HG03280 (cell line): ENCODE results near the gene NUCKS1.

Experiments used
- ATAC-seq: cut with Tn5 transposase; IDR thresholded peaks from one replicate; pipeline ENCODE4 v1.9.1; 2021; ENCODE audit warnings: mild to moderate bottlenecking, moderate library complexity; ENCODE audit not compliant: unreplicated experiment

Gene NUCKS1

DNA sequence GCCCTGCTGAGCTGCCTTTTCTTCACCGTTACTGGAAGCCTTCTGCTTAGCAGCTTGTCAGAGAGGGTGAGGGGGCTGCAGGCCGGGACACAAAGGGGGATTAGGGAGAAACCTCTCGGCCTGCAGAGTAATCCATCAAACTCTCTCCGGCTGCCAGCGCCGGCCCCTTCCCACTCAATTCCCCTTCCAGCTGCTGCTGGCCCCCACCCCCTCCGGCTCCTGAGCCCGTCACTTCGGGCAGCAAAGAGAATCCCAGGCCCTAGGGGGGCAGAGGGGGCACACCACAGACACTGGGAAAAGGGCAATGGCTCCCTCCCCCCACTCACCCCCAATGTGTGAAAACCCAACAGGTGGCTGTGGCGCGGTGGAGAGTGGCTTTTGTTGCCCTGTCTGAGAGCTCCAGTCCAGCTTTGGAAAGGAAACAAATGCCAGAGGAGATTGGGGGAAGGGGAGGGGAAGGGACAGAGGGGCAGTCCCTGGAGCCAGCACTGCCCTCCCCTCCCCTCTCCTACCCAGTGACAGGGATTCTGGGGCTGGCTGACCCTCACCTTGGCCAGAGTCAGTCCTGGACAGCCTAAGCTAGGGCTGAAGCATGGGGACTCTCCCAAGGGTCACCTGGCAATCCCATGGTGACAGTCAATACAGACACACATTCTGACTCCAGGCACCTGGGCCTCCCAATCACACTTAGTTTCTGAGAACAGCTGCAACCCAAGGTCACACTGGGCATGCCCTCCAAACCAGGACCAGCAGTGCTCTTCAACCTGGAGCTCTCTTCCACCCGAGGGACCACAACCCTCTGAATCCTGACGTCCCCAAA is 79.2 kb downstream of the NUCKS1 start:
- no peak for ATAC-seq

DNA sequence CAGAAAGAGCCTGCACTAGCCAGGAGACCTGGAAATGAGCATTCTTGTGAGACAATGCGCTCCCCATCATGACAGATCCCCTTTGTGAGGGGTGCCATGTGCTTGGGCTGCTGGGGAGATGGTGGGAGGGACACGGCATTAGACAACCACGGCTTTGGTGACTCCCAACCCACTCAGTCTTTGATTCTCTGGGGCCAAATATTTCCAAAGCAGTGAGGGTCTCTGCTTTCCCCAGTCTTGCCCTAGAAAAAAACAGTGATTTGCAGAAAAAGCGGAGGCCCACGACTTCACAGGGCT is 79.9 kb downstream of the NUCKS1 start:
- no peak for ATAC-seq

- no peak for ATAC-seq
These were observed 80.4 kb downstream of the NUCKS1 start for GRCh38 chr1:205669341-205670149.

DNA sequence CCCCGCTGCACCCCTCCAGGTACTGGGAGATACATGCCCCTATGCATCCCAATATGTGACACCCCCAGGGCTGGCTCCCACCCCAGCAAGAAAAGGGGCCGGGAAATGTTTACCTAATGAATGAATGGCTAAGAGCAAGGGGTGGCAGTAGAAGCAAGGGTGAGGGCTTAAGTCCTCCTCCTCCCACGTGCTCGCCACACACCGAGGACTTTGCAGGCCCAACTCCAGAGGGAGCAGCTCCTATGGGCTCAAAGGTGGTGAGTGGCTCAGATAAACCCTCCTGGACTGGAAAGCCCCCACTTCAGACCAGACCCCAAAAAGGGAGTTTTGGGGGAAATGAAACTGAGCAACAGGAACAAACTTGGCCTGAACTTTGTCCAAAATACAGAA is 81.0 kb downstream of the NUCKS1 start:
- ATAC-seq: no peak

GRCh38 chr1:205667909-205668643 is 81.9 kb downstream of the NUCKS1 start:
- no peak for ATAC-seq

- no peak for ATAC-seq
These were observed 83.4 kb downstream of the NUCKS1 start for GRCh38 chr1:205666372-205667166.

- no peak for ATAC-seq
These were observed 84.6 kb downstream of the NUCKS1 start for GRCh38 chr1:205665201-205666045.

GRCh38 chr1:205664399-205665017 is 85.5 kb downstream of the NUCKS1 start:
- ATAC-seq: no peak

GRCh38 chr1:205663286-205663936 is 86.6 kb downstream of the NUCKS1 start:
- no peak for ATAC-seq
